AG04450 (cell line): ENCODE measurements around the gene PHC2. TPM values are rescaled to one million over a fixed set of nuclear protein-coding genes. Genes with fewer than 3 reads are reported as not detected.

ENCODE experiments used
- CTCF ChIA-PET: fragments of 300-600, 350-600 bp; formaldehyde crosslinking; extraction: SDS; loops from one replicate; lab custom pipeline; 2022; ENCODE audit warnings: antibody characterized with exemption, inconsistent platforms; lab: Charles Lee
- POLR2A ChIA-PET: fragments of 350-600 bp; formaldehyde crosslinking; extraction: SDS; loops from one replicate; lab custom pipeline; 2021; ENCODE audit warnings: antibody characterized with exemption, inconsistent platforms; lab: Yijun Ruan, JAX
- DNase-seq: peaks from one replicate; pipeline ENCODE4 v3.0.0-alpha.2; 2011; ENCODE audit warnings: low read depth, low spot score
- H3K27ac ChIP-seq: one replicate; pipeline ENCODE4 v1.5.1; 2012; ENCODE audit warnings: low read depth, low read length, control low read depth
- H3K27me3 ChIP-seq: one replicate; pipeline ENCODE4 v1.6.0; 2012; ENCODE audit warnings: low read length; ENCODE audit not compliant: control insufficient read depth, insufficient read depth
- H3K4me3 ChIP-seq: 2 replicates; pipeline ENCODE4 v1.5.1; 2011; ENCODE audit warnings: mild to moderate bottlenecking, low read depth, low read length, control low read depth
- H3K9me3 ChIP-seq: 2 replicates; pipeline ENCODE4 v1.5.1; 2012; ENCODE audit warnings: low read length; ENCODE audit not compliant: control insufficient read depth, insufficient read depth
- polyA plus RNA-seq: library from polyadenylated mRNA; depleted of rRNA; stranded (reverse); fragments of >200 nt; gene quantifications from 2 replicates; pipeline ENCODE4 v1.2.3, GENCODE V29; 2011
- TF ChIP-seq, protein P1 (sequence below): IDR thresholded peaks from 2 replicates; pipeline ENCODE4 v1.5.1; 2011; ENCODE audit warnings: low read depth, low read length, control low read depth, inconsistent platforms

PHC2 gene
- polyA plus RNA-seq, 1 experiment: 47.1 TPM

DNA sequence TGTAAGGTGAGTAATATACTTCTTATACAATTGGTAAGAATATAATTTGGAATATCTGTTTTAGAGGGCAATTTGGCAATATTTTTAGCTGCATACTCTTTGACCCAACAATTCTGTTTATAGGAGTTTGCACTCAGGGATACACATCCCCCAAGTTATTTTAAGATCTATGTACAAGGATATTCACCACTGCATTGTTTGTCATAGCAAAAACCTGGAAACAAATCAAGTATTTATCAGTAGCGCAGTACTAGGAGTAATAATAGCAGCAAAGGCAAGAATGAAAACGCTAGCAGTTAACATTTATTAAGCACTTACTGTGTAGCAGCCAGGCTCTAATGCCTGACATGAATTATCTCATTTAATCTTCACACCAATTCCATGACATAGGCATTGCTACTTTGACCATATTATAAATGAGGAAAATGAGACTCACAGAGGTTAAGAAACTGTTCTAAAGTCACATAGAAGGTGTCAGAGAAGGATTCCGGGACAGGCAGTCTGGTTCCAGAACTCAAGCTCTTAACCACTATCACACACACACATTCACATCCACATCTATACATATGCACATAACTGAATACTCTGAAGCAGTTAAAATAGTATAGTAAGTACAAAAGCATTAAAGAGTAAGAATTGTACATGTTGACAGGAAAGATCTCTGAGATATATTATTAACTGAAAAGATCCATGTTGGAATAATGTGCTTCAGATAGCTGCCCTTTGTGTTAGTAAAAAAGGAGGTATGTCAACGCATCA, 30.6 kb downstream of the PHC2 start:
- no peak overlapping the region for H3K4me3 ChIP-seq
- no peaks in the 10 kb centered on the region for H3K9me3 ChIP-seq
- TF ChIP-seq, protein P1, sequence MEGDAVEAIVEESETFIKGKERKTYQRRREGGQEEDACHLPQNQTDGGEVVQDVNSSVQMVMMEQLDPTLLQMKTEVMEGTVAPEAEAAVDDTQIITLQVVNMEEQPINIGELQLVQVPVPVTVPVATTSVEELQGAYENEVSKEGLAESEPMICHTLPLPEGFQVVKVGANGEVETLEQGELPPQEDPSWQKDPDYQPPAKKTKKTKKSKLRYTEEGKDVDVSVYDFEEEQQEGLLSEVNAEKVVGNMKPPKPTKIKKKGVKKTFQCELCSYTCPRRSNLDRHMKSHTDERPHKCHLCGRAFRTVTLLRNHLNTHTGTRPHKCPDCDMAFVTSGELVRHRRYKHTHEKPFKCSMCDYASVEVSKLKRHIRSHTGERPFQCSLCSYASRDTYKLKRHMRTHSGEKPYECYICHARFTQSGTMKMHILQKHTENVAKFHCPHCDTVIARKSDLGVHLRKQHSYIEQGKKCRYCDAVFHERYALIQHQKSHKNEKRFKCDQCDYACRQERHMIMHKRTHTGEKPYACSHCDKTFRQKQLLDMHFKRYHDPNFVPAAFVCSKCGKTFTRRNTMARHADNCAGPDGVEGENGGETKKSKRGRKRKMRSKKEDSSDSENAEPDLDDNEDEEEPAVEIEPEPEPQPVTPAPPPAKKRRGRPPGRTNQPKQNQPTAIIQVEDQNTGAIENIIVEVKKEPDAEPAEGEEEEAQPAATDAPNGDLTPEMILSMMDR: no peak
- H3K27ac ChIP-seq: no peak overlapping the region
- ChIA-PET CTCF (no interaction called here), POLR2A (no interaction called here)
- no peak for DNase-seq
- H3K27me3 ChIP-seq: no peaks in the 10 kb centered on the region

DNA sequence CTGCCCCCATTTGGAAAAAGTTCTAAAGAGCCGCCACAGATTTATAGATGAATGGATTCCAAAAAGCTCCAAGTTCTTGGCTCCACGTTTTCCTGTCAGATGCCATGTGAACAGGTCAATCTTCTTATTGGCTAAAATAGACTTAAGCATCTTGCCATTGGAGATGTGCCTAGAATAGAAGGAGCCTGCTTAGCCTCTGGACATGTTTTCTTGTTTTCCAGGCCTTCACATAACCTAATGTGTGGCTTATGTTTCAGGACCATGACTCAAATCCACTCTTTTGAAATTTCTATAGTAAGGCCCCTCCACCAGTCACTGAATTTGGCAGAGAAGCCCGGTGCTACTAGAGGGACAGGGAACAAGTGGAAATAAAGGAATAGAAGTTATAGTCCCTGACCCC, 31.5 kb downstream of the PHC2 start:
- no peak for DNase-seq

GRCh38 chr1:33397994-33398393, 32.9 kb downstream of the PHC2 start:
- no peak for DNase-seq
- TF ChIP-seq, protein P1: no peak
- Histone ChIP-seq H3K4me3 (no peak overlapping the region), H3K27ac (no peak overlapping the region), H3K27me3 (no peaks in the 10 kb centered on the region), H3K9me3 (no peaks in the 10 kb centered on the region)
- ChIA-PET CTCF (interaction anchor here (0.5 kb wide), 1 partner anchor 57 kb away, joined by 3 read pairs; no protein-coding TSS in a partner anchor), POLR2A (no interaction called here)

More for the DNA sequence above, 31.5 kb downstream of the PHC2 start:
- ChIA-PET POLR2A (no interaction called here), CTCF (no interaction called here)
- Histone ChIP-seq H3K4me3 (no peak overlapping the region), H3K27me3 (no peaks in the 10 kb centered on the region), H3K9me3 (no peaks in the 10 kb centered on the region), H3K27ac (no peak overlapping the region)
- TF ChIP-seq, protein P1: no peak

DNA sequence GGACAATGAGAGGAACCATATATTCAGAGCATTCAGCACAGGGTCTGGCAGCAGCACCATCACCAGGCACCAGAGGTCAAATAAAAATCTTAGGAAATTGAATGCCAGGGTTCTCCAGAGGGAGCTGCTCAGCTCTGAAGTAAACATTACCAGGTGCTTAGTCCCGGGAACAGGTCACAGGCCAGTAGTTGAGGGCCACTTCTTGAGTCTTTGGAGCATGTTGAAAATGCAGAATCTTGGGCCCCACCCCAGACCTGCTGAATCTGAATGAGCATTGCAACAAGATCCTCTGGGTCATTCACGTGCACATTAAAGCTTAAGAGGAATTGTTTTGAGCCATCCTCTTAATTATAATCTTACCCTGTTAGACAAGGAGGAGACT, 33.8 kb downstream of the PHC2 start:
- POLR2A ChIA-PET: no interaction called here
- DNase-seq: no peak
- CTCF ChIA-PET: interaction anchor here (0.5 to 0.8 kb wide), 3 partner anchors 13 to 1810 kb away, joined by 3 to 7 read pairs (median 3); no protein-coding TSS in a partner anchor
- Histone ChIP-seq H3K9me3 (no peaks in the 10 kb centered on the region), H3K27me3 (no peaks in the 10 kb centered on the region), H3K4me3 (no peak overlapping the region), H3K27ac (no peak overlapping the region)
- TF ChIP-seq, protein P1: no peak
